ENCODE results near the gene CNTN1.

GRCh38 chr12:41101806-41102205, 409.6 kb downstream of the CNTN1 start:
- TF ChIP-seq FOXK2 (IDR thresholded peaks at IDR 0.05) (no peak), SUZ12 (IDR thresholded peaks at IDR 0.05) (no peak), TARDBP (IDR thresholded peaks at IDR 0.05) (no peak), SP1 (IDR thresholded peaks at IDR 0.05) (no peak), NFRKB (IDR thresholded peaks at IDR 0.05) (no peak), FOXM1 (IDR thresholded peaks at IDR 0.05; ENCODE audit: borderline replicate concordance) (no peak), L3MBTL2 (conservative IDR thresholded peaks at IDR 0.05) (no peak), FOXA1 (IDR thresholded peaks at IDR 0.05) (no peak), ZNF384 (IDR thresholded peaks at IDR 0.05) (no peak), ELF4 (IDR thresholded peaks at IDR 0.05) (no peak), LEF1 (IDR thresholded peaks at IDR 0.05; ENCODE audit: borderline replicate concordance) (no peak)

All from HEK293T (cell line).